Neural progenitor cell (in vitro differentiated cells): ENCODE results near the gene HBZ. TPM values are rescaled to one million over a fixed set of nuclear protein-coding genes. Genes with fewer than 3 reads are reported as not detected.
A peak's percentile ranks its signal among the peaks of the same experiment; 100 is the strongest.

ENCODE experiments used
- DNase-seq: peaks from one replicate; pipeline ENCODE4 v3.0.0-alpha.2; 2016; ENCODE audit warnings: low spot score
- H2AFZ ChIP-seq: fragments of 200-600 bp; sonication (generic); replicated peaks from 2 replicates; pipeline ENCODE4 v1.6.1; 2016; ENCODE audit warnings: antibody characterized with exemption
- H3F3A ChIP-seq: fragments of 200-600 bp; sonication (generic); 2 replicates; pipeline ENCODE4 v1.6.1; 2016; ENCODE audit warnings: antibody characterized with exemption, low read depth
- H3K27ac ChIP-seq: fragments of 200-600 bp; sonication (generic); 2 replicates; pipeline ENCODE4 v1.5.1; 2016; ENCODE audit warnings: mild to moderate bottlenecking
- H3K27me3 ChIP-seq: fragments of 200-600 bp; sonication (generic); 2 replicates; pipeline ENCODE4 v1.6.1; 2016; ENCODE audit warnings: mild to moderate bottlenecking, moderate library complexity
- H3K36me3 ChIP-seq: fragments of 200-600 bp; sonication (generic); 2 replicates; pipeline ENCODE4 v1.5.1; 2016
- H3K4me1 ChIP-seq: fragments of 200-600 bp; sonication (generic); 2 replicates; pipeline ENCODE4 v1.6.1; 2016; ENCODE audit warnings: mixed run types
- H3K4me2 ChIP-seq: fragments of 200-600 bp; sonication (generic); 2 replicates; pipeline ENCODE4 v1.6.1; 2016
- H3K4me3 ChIP-seq: fragments of 200-600 bp; sonication (generic); 2 replicates; pipeline ENCODE4 v1.5.1; 2016
- H3K79me2 ChIP-seq: fragments of 200-600 bp; sonication (generic); 2 replicates; pipeline ENCODE4 v1.6.1; 2016; ENCODE audit warnings: low read depth
- H3K9ac ChIP-seq: fragments of 200-600 bp; sonication (generic); 2 replicates; pipeline ENCODE4 v1.6.1; 2016
- H3K9me3 ChIP-seq: fragments of 200-600 bp; sonication (generic); 2 replicates; pipeline ENCODE4 v1.5.1; 2016; ENCODE audit warnings: low read depth
- H4K20me1 ChIP-seq: fragments of 200-600 bp; sonication (generic); 2 replicates; pipeline ENCODE4 v1.6.1; 2016; ENCODE audit warnings: low read depth
- H3K27ac Mint-ChIP-seq: 3 replicates; pipeline ENCODE4 v1.8.0; 2021; ENCODE audit warnings: mixed read lengths
- H3K27me3 Mint-ChIP-seq: 2 replicates; pipeline ENCODE4 v1.8.0; 2022; ENCODE audit warnings: low read depth, mild to moderate bottlenecking, inconsistent platforms, moderate library complexity, mixed read lengths; ENCODE audit not compliant: insufficient read depth
- H3K36me3 Mint-ChIP-seq: 3 replicates; pipeline ENCODE4 v1.8.0; 2021; ENCODE audit warnings: mixed read lengths
- H3K4me1 Mint-ChIP-seq: 3 replicates; pipeline ENCODE4 v1.8.0; 2021; ENCODE audit warnings: mixed read lengths
- H3K4me3 Mint-ChIP-seq: 3 replicates; pipeline ENCODE4 v1.8.0; 2021; ENCODE audit warnings: mild to moderate bottlenecking, moderate library complexity, mixed read lengths
- H3K9me3 Mint-ChIP-seq: 3 replicates; pipeline ENCODE4 v1.8.0; 2020; ENCODE audit warnings: mixed read lengths
- EZH2 ChIP-seq: fragments of 200-600 bp; sonication (generic); IDR thresholded peaks from 2 replicates; pipeline ENCODE4 v1.6.1; 2017; ENCODE audit warnings: antibody characterized with exemption, mild to moderate bottlenecking, moderate library complexity
- EZH2phosphoT487 ChIP-seq: fragments of 200-600 bp; sonication (generic); IDR thresholded peaks from 2 replicates; pipeline ENCODE4 v1.6.1; 2017; ENCODE audit warnings: antibody characterized with exemption
- total RNA-seq: library from RNA; depleted of rRNA; stranded (reverse); fragments of >200 nt; gene quantifications from 2 replicates; pipeline ENCODE4 v1.2.3, GENCODE V29; 2015; ENCODE audit warnings: low replicate concordance
- TF ChIP-seq, protein P1 (sequence below): fragments of 200-600 bp; sonication (generic); IDR thresholded peaks from 2 replicates; pipeline ENCODE4 v1.5.1; 2017; ENCODE audit warnings: antibody characterized with exemption, mild to moderate bottlenecking

Gene HBZ
- total RNA-seq, 1 donor from 2014 or later: not detected

DNA sequence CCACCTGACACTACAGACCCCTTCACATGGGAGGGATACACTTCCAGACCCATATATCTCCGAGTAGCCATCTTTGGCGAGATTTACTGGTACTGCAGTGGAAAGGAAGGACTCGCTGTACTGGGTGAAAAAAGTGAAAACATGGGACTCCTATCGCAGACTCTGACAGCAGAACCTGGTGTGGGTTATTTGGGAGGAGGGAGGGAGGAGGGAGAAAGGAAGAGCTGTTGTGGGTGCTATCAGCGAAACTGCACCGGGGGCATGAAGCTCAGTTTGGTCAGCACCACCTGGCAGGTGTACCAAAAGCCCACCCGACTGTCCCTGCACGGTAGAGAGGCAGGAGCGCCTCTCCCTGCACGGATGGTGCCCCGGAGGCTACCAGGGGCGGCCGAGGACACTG, 32.8 kb downstream of the HBZ start:
- no peak overlapping the region for H2AFZ ChIP-seq
- TF ChIP-seq EZH2: no peak
- no peak for TF ChIP-seq EZH2phosphoT487
- TF ChIP-seq, protein P1, sequence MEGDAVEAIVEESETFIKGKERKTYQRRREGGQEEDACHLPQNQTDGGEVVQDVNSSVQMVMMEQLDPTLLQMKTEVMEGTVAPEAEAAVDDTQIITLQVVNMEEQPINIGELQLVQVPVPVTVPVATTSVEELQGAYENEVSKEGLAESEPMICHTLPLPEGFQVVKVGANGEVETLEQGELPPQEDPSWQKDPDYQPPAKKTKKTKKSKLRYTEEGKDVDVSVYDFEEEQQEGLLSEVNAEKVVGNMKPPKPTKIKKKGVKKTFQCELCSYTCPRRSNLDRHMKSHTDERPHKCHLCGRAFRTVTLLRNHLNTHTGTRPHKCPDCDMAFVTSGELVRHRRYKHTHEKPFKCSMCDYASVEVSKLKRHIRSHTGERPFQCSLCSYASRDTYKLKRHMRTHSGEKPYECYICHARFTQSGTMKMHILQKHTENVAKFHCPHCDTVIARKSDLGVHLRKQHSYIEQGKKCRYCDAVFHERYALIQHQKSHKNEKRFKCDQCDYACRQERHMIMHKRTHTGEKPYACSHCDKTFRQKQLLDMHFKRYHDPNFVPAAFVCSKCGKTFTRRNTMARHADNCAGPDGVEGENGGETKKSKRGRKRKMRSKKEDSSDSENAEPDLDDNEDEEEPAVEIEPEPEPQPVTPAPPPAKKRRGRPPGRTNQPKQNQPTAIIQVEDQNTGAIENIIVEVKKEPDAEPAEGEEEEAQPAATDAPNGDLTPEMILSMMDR: no peak
- H3K4me3 ChIP-seq: no peak overlapping the region
- H3K9ac ChIP-seq: no peak overlapping the region
- H3K27ac Mint-ChIP-seq: peak overlapping the region; percentile 46
- H4K20me1 ChIP-seq: peaks cover 25% of the 10 kb centered on the region
- H3K4me1 Mint-ChIP-seq: no peaks in the 10 kb centered on the region
- no peak overlapping the region for H3K4me2 ChIP-seq
- no peak overlapping the region for H3K27ac ChIP-seq
- DNase-seq: no peak
- no peaks in the 10 kb centered on the region for H3K4me1 ChIP-seq
- H3K27me3 Mint-ChIP-seq: peaks cover 8% of the 10 kb centered on the region
- no peaks in the 10 kb centered on the region for H3K79me2 ChIP-seq
- peaks cover 20% of the 10 kb centered on the region for H3K36me3 Mint-ChIP-seq
- H3K27me3 ChIP-seq: peaks cover 12% of the 10 kb centered on the region
- no peak overlapping the region for H3K4me3 Mint-ChIP-seq
- H3K9me3 Mint-ChIP-seq: no peaks in the 10 kb centered on the region
- peaks cover 47% of the 10 kb centered on the region for H3F3A ChIP-seq
- H3K9me3 ChIP-seq: no peaks in the 10 kb centered on the region
- no peaks in the 10 kb centered on the region for H3K36me3 ChIP-seq

DNA sequence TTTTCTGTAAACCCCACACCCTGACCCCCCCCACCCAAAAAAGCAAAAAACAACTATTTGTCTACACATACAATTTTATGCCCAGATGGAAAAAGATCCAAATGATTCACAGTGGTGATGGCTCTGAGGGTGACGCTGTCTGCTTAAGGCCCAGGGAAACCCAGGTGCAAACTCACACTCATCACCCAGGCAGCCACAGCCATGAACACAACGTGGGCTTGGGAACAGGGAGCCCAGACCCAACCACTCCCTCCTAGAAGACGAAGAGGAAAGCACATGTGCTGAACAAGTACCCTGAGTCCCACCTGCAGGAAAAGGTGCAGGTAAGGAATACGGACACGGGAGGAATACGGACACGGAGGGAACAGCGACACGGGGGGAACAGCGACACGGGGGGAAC, 33.2 kb downstream of the HBZ start:
- H3K4me1 ChIP-seq: no peaks in the 10 kb centered on the region
- H3K9me3 ChIP-seq: no peaks in the 10 kb centered on the region
- no peak overlapping the region for H3K27ac Mint-ChIP-seq
- H3K9me3 Mint-ChIP-seq: no peaks in the 10 kb centered on the region
- H3K36me3 ChIP-seq: no peaks in the 10 kb centered on the region
- no peak overlapping the region for H3K4me2 ChIP-seq
- no peak overlapping the region for H3K27ac ChIP-seq
- H4K20me1 ChIP-seq: peaks cover 22% of the 10 kb centered on the region
- H3K27me3 Mint-ChIP-seq: peaks cover 8% of the 10 kb centered on the region
- H3K36me3 Mint-ChIP-seq: peaks cover 20% of the 10 kb centered on the region
- H3K79me2 ChIP-seq: no peaks in the 10 kb centered on the region
- no peak overlapping the region for H3K4me3 ChIP-seq
- no peaks in the 10 kb centered on the region for H3K4me1 Mint-ChIP-seq
- H3F3A ChIP-seq: peaks cover 44% of the 10 kb centered on the region
- H3K4me3 Mint-ChIP-seq: no peak overlapping the region
- H2AFZ ChIP-seq: no peak overlapping the region
- H3K9ac ChIP-seq: no peak overlapping the region
- TF ChIP-seq EZH2 (no peak), EZH2phosphoT487 (no peak)
- TF ChIP-seq, protein P1: no peak
- no peak for DNase-seq
- peaks cover 8% of the 10 kb centered on the region for H3K27me3 ChIP-seq

- no peak overlapping the region for H3K9ac ChIP-seq
- Mint-ChIP-seq H3K4me1 (no peaks in the 10 kb centered on the region), H3K27me3 (peaks cover 3% of the 10 kb centered on the region), H3K27ac (no peak overlapping the region), H3K4me3 (no peak overlapping the region), H3K36me3 (peaks cover 26% of the 10 kb centered on the region), H3K9me3 (no peaks in the 10 kb centered on the region)
- no peak overlapping the region for H3K4me3 ChIP-seq
- H3K4me2 ChIP-seq: no peak overlapping the region
- no peaks in the 10 kb centered on the region for H3K36me3 ChIP-seq
- no peaks in the 10 kb centered on the region for H3K27me3 ChIP-seq
- TF ChIP-seq EZH2phosphoT487 (no peak), EZH2 (no peak)
- TF ChIP-seq, protein P1: no peak
- no peak overlapping the region for H2AFZ ChIP-seq
- no peaks in the 10 kb centered on the region for H3K79me2 ChIP-seq
- no peaks in the 10 kb centered on the region for H3K9me3 ChIP-seq
- no peaks in the 10 kb centered on the region for H3K4me1 ChIP-seq
- no peak for DNase-seq
- H3F3A ChIP-seq: peaks cover 30% of the 10 kb centered on the region
- H4K20me1 ChIP-seq: peaks cover 10% of the 10 kb centered on the region
- H3K27ac ChIP-seq: no peak overlapping the region
Observed at GRCh38 chr16:187330-187729, 34.9 kb downstream of the HBZ start.
